ENCODE data around the gene OVCH2.
A peak's percentile ranks its signal among the peaks of the same experiment; 100 is the strongest.

Gene OVCH2

GRCh38 chr11:7654195-7654705, 52.0 kb downstream of the OVCH2 start:
- DNase-seq (ENCODE audit: low read depth), result no peak
- TF ChIP-seq MYC (IDR thresholded peaks at IDR 0.05; ENCODE audit: low read depth, low read length) (no peak), CTCF (IDR thresholded peaks at IDR 0.05; ENCODE audit: low read depth, low read length) (no peak), MAX (IDR thresholded peaks at IDR 0.05; ENCODE audit: low read depth, low read length) (no peak), POLR2A (IDR thresholded peaks at IDR 0.05; ENCODE audit: extremely low read depth, insufficient read length) (no peak)
- no peak overlapping the region for H3K4me3 ChIP-seq (ENCODE audit: low read depth, low read length)

GRCh38 chr11:7651700-7652099, 54.6 kb downstream of the OVCH2 start:
- H3K4me3 ChIP-seq (ENCODE audit: low read depth, low read length), result no peak overlapping the region
- DNase-seq (ENCODE audit: low read depth), result no peak
- no peak for TF ChIP-seq MYC (IDR thresholded peaks at IDR 0.05; ENCODE audit: low read depth, low read length)
- no peak for TF ChIP-seq POLR2A (IDR thresholded peaks at IDR 0.05; ENCODE audit: extremely low read depth, insufficient read length)
- TF ChIP-seq MAX (IDR thresholded peaks at IDR 0.05; ENCODE audit: low read depth, low read length), result no peak
- no peak for TF ChIP-seq CTCF (IDR thresholded peaks at IDR 0.05; ENCODE audit: low read depth, low read length)

- TF ChIP-seq MYC (IDR thresholded peaks at IDR 0.05; ENCODE audit: low read depth, low read length) (no peak), CTCF (IDR thresholded peaks at IDR 0.05; ENCODE audit: low read depth, low read length) (no peak), MAX (IDR thresholded peaks at IDR 0.05; ENCODE audit: low read depth, low read length) (no peak), POLR2A (IDR thresholded peaks at IDR 0.05; ENCODE audit: extremely low read depth, insufficient read length) (no peak)
- peak; percentile 69 for DNase-seq (ENCODE audit: low read depth)
- H3K4me3 ChIP-seq (ENCODE audit: low read depth, low read length), result no peak overlapping the region
Measured at GRCh38 chr11:7651140-7651551, 55.1 kb downstream of the OVCH2 start.

GRCh38 chr11:7648264-7648663, 58.0 kb downstream of the OVCH2 start:
- H3K4me3 ChIP-seq (ENCODE audit: low read depth, low read length), result no peak overlapping the region
- TF ChIP-seq POLR2A (IDR thresholded peaks at IDR 0.05; ENCODE audit: extremely low read depth, insufficient read length), result no peak
- TF ChIP-seq CTCF (IDR thresholded peaks at IDR 0.05; ENCODE audit: low read depth, low read length), result no peak
- no peak for TF ChIP-seq MAX (IDR thresholded peaks at IDR 0.05; ENCODE audit: low read depth, low read length)
- TF ChIP-seq MYC (IDR thresholded peaks at IDR 0.05; ENCODE audit: low read depth, low read length), result no peak
- no peak for DNase-seq (ENCODE audit: low read depth)

GRCh38 chr11:7646866-7647265, 59.4 kb downstream of the OVCH2 start:
- no peak for DNase-seq (ENCODE audit: low read depth)
- H3K4me3 ChIP-seq (ENCODE audit: low read depth, low read length), result no peak overlapping the region
- TF ChIP-seq POLR2A (IDR thresholded peaks at IDR 0.05; ENCODE audit: extremely low read depth, insufficient read length) (no peak), MAX (IDR thresholded peaks at IDR 0.05; ENCODE audit: low read depth, low read length) (no peak), CTCF (IDR thresholded peaks at IDR 0.05; ENCODE audit: low read depth, low read length) (no peak), MYC (IDR thresholded peaks at IDR 0.05; ENCODE audit: low read depth, low read length) (no peak)

Data from NB4 (cell line).